Stomach (tissue), 9 donors: ENCODE results near the gene NHS. TPM values are rescaled to one million over a fixed set of nuclear protein-coding genes. Genes with fewer than 3 reads are reported as not detected.

Source experiments
- DNase-seq, 2 donors: peaks; one replicate each; pipeline versions ENCODE4 v3.0.0 to v3.0.0-alpha.2; 2013 to 2019
- H3K27ac ChIP-seq, 5 donors: fragments of 200-600 bp in 4 of 5; sonication (generic) in 4 of 5; one replicate each; pipeline ENCODE4 v1.5.1; 2013 to 2019; ENCODE audit warnings: mild to moderate bottlenecking in 1 of 5, moderate library complexity in 1 of 5
- H3K27me3 ChIP-seq, 3 donors: fragments of 200-600 bp; sonication (generic); one replicate each; pipeline ENCODE4 v1.5.1; 2017 to 2019; ENCODE audit warnings: mixed run types in 1 of 3
- H3K36me3 ChIP-seq, 4 donors: fragments of 200-600 bp; sonication (generic); 1 replicate in 3 of 4; 2 replicates in 1 of 4; pipeline ENCODE4 v1.5.1; 2016 to 2019
- H3K4me1 ChIP-seq, 4 donors: fragments of 200-600 bp; sonication (generic); one replicate each; pipeline ENCODE4 v1.5.1; 2016 to 2019
- H3K4me3 ChIP-seq, 4 donors: fragments of 200-600 bp; sonication (generic) in 3 of 4; one replicate each; pipeline ENCODE4 v1.5.1; 2016 to 2019; ENCODE audit warnings: mild to moderate bottlenecking in 1 of 4
- H3K9me3 ChIP-seq, 4 donors: fragments of 200-600 bp; sonication (generic); one replicate each; pipeline ENCODE4 v1.5.1; 2016 to 2019
- EP300 ChIP-seq: sonication (generic); formaldehyde crosslinking; IDR thresholded peaks from one replicate; pipeline ENCODE4 v1.6.1; 2017; ENCODE audit warnings: antibody characterized with exemption
- POLR2A ChIP-seq, 4 donors: fragments of 450-650 bp; IDR thresholded peaks; one replicate each; pipeline ENCODE4 v1.6.1; 2016; ENCODE audit warnings: antibody characterized with exemption in 4 of 4, control low read depth in 2 of 4, mild to moderate bottlenecking in 1 of 4, moderate library complexity in 1 of 4
- POLR2AphosphoS5 ChIP-seq, 3 donors: sonication (generic); formaldehyde crosslinking; IDR thresholded peaks; one replicate each; pipeline ENCODE4 v1.6.1; 2016; ENCODE audit warnings: antibody characterized with exemption in 3 of 3
- WGBS, 5 donors: extraction: QIAGEN DNeasy Blood & Tissue Kit in 3 of 5; methylation state at CpG; one replicate each; pipeline versions ENCODE4 v1.1.5 to v1.1.7; 2013 to 2018; 5-methylcytosine and 5-hydroxymethylcytosine counted together
- intact Hi-C: fragments of 100-400 bp; cut with DNase I; formaldehyde crosslinking; loops from one replicate; pipeline ENCODE4 v1.15.1; 2023; ENCODE audit warnings: low total_unique reads
- polyA plus RNA-seq, 3 donors: library from polyadenylated mRNA; stranded (reverse); fragments of 200-250 nt; gene quantifications; one replicate each; pipeline ENCODE4 v1.2.3, GENCODE V29; 2013
- total RNA-seq, 5 donors: library from RNA; depleted of rRNA; stranded (reverse); fragments of >200 nt; gene quantifications; one replicate each; pipeline versions ENCODE4 v1.1.0 to v1.2.3, GENCODE V29; 2014 to 2016
- TF ChIP-seq, protein P1 (sequence below), 7 experiments: fragments of 450-650 bp in 4 of 7; fragments of 200-600 bp in 3 of 7; sonication (generic) in 3 of 7; IDR thresholded peaks; one replicate each; pipeline ENCODE4 v1.5.1; 2016 to 2019; ENCODE audit warnings: antibody characterized with exemption in 7 of 7, control low read depth in 2 of 7, mild to moderate bottlenecking in 1 of 7
- donor health status: healthy with polysubstance abuse.
- donor health status: Bipolar disorder and iron deficiency.
- donor health status: healthy.

NHS gene
- total and polyA plus RNA-seq, 8 donors, result 1.00 to 7.5 (median 4.3) TPM

DNA sequence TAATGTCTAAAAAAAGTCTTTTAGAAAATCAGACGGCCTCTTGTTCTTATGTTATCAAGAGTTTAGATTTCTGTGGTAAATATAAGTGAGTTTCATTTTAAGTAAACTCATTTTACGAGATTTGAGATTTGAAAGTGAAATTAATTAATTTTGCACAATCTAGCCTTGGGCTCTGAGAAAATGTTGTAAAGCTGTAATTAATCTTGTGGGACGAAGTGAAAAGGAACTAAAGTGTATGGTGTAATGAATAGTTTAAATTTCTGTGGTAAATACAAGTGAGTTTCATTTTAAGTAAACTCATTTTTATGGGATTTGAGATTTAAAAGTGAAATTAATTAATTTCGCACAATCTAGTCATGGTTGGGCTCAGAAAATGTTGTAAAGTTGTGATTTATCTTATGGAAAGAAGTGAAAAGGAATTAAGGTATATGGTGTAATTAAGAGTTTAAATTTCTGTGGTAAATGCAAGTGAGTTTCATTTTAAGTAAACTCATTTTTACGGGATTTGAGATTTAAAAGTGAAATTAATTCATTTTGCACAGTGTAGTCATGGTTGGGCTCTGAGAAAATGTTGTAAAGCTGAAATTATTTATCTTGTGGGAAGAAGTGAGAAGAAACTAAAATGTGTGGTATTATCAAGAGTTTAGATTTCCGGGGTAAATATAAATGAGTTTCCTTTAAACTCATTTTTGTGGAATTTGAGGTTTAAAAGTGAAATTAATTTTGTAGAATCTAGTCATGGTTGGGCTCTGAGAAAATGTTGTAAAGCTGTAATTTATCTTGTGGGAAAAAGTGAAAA is 363.9 kb downstream of the NHS start:
- TF ChIP-seq POLR2AphosphoS5 (IDR thresholded peaks at IDR 0.05) (no peak), POLR2A (IDR thresholded peaks at IDR 0.05) (no peak), EP300 (no peak)
- TF ChIP-seq, protein P1, sequence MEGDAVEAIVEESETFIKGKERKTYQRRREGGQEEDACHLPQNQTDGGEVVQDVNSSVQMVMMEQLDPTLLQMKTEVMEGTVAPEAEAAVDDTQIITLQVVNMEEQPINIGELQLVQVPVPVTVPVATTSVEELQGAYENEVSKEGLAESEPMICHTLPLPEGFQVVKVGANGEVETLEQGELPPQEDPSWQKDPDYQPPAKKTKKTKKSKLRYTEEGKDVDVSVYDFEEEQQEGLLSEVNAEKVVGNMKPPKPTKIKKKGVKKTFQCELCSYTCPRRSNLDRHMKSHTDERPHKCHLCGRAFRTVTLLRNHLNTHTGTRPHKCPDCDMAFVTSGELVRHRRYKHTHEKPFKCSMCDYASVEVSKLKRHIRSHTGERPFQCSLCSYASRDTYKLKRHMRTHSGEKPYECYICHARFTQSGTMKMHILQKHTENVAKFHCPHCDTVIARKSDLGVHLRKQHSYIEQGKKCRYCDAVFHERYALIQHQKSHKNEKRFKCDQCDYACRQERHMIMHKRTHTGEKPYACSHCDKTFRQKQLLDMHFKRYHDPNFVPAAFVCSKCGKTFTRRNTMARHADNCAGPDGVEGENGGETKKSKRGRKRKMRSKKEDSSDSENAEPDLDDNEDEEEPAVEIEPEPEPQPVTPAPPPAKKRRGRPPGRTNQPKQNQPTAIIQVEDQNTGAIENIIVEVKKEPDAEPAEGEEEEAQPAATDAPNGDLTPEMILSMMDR (IDR thresholded peaks at IDR 0.05), result no peak
- H3K36me3 ChIP-seq, result no peaks in the 10 kb centered on the region
- no peak for DNase-seq
- intact Hi-C loops, result no loop called here
- peaks cover 0 to 4% (median 0%) of the 10 kb centered on the region in 3 donors for H3K27me3 ChIP-seq
- peaks cover 0 to 22% (median 8%) of the 10 kb centered on the region in 4 donors for H3K4me1 ChIP-seq
- H3K27ac ChIP-seq, result peak overlapping the region in 4 of 5 donors; percentile 88 to 94 (median 92)
- peaks cover 0 to 5% (median 0%) of the 10 kb centered on the region in 4 donors for H3K9me3 ChIP-seq
- H3K4me3 ChIP-seq, result peak overlapping the region; percentile 50 to 58 (median 53)
- WGBS, 5 donors, result 16 to 41% (median 26%) methylated on average over 6 of the region's 6 CpGs

DNA sequence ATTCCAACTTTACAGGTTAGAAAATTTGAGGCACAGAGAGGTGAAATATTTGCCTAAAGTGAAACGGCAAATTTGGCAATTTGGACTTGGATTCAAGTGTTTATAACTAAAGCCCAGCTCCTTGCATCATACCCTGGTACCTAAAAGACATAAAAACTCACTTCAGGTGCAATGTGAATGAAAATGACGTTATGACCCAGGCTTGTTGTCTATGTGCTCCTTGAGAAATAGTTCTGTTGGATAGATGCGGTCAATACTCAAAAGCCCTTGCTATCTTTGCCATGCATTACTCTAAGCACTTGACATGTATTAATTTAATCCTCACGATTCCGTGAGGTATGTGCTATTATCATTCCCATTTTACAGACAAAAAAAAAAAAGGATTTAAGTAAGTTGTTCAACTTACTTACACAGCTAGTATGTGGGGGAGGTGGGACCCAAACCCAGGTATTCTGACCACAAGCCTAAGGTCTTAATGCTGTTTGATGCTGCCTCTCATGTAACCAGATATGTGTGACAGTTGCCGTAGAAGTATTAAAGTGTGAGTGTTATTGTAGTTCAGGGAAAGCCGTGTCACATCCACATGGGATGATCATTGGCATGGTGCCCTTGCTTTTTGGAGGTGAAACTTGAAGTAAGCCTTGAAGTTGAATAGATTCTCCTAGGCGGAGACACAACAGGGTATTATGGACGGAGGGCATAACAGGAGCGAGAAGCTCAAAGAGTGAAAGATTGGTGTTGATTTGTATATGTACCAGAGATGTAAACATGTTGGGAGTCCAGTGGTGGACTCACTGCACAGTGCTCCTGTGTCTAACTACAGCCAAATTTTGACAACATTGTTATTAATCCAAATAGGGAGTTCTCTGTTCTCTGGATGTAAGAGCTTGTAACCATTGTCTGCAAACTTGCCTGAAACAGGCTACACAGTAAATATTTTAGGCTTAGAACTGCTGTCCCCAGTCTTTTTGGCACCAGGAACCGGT is 365.4 kb downstream of the NHS start:
- Histone ChIP-seq H3K27ac (no peak overlapping the region), H3K9me3 (peaks cover 0 to 5% (median 0%) of the 10 kb centered on the region in 4 donors), H3K36me3 (no peaks in the 10 kb centered on the region), H3K27me3 (peaks cover 0 to 4% (median 0%) of the 10 kb centered on the region in 3 donors), H3K4me1 (peaks cover 0 to 21% (median 11%) of the 10 kb centered on the region in 4 donors), H3K4me3 (no peak overlapping the region)
- intact Hi-C loops, result no loop called here
- TF ChIP-seq, protein P1 (IDR thresholded peaks at IDR 0.05), result no peak
- TF ChIP-seq EP300 (no peak), POLR2AphosphoS5 (IDR thresholded peaks at IDR 0.05) (no peak), POLR2A (IDR thresholded peaks at IDR 0.05) (no peak)
- no peak for DNase-seq
- WGBS, 5 donors, result 61 to 80% (median 67%) methylated on average over 11 of the region's 11 CpGs

DNA sequence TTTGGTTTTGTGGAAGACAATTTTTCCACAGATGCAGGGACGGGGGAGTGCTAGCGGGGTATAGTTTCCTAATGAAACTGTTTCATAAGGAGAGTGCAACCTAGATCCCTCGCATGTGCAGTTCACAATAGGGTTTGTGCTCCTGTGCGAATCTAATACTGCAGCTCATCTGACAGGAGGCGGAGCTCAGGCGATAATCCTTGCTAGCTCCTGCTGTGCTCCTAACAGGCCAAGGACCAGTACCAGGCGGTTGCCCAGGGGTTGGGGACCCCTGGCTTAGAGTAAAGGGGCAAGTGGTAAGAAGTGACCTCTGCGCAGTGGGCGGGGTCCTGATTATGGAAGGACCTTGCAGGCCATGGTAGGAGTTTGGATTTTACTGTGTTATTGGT is 366.1 kb downstream of the NHS start:
- peak in 1 of 2 donors; percentile 33 for DNase-seq
- peaks cover 0 to 5% (median 0%) of the 10 kb centered on the region in 4 donors for H3K9me3 ChIP-seq
- peaks cover 0 to 21% (median 8%) of the 10 kb centered on the region in 4 donors for H3K4me1 ChIP-seq
- H3K4me3 ChIP-seq, result no peak overlapping the region
- H3K27ac ChIP-seq, result no peak overlapping the region
- TF ChIP-seq POLR2AphosphoS5 (IDR thresholded peaks at IDR 0.05) (no peak), POLR2A (IDR thresholded peaks at IDR 0.05) (no peak), EP300 (no peak)
- TF ChIP-seq, protein P1 (IDR thresholded peaks at IDR 0.05), result no peak
- peaks cover 0 to 4% (median 0%) of the 10 kb centered on the region in 3 donors for H3K27me3 ChIP-seq
- H3K36me3 ChIP-seq, result no peaks in the 10 kb centered on the region
- intact Hi-C loops, result no loop called here
- WGBS, 5 donors, result 33 to 64% (median 45%) methylated on average over 7 to 9 of the region's 9 CpGs

DNA sequence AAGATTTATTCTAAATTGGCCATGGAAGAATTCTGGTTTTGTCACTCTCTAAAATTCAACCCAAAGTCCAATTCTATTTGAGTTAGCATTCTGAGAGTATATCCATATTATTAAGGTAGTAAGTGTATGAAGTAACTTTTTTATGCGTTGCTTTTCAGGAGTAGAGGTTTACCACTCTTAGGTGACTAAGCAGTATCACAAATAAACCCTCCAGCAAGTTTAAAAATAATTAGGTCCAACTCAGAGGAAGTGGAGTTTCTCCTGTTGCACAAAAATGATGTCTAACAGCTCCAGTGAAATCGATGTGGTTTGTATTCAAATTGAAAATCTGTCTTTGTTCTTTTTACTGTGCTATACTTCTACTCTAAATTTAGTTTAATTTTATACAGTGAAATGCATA is 368.9 kb downstream of the NHS start:
- 18 to 34% (median 29%) methylated on average over 2 of the region's 2 CpGs for WGBS, 5 donors
- Histone ChIP-seq H3K4me1 (peaks cover 0 to 20% (median 3%) of the 10 kb centered on the region in 4 donors), H3K9me3 (no peaks in the 10 kb centered on the region), H3K27me3 (peaks cover 0 to 4% (median 0%) of the 10 kb centered on the region in 3 donors), H3K36me3 (no peaks in the 10 kb centered on the region), H3K4me3 (no peak overlapping the region), H3K27ac (no peak overlapping the region)
- no peak for DNase-seq
- TF ChIP-seq, protein P1 (IDR thresholded peaks at IDR 0.05), result no peak
- TF ChIP-seq EP300, result no peak
- TF ChIP-seq POLR2AphosphoS5 (IDR thresholded peaks at IDR 0.05), result no peak
- no peak for TF ChIP-seq POLR2A (IDR thresholded peaks at IDR 0.05)
- intact Hi-C loops, result no loop called here
